NCI-H2196 (cell line): ENCODE results near the gene TSPEAR.

Experiments used
- DNase-seq: peaks from one replicate; lab custom pipeline; 2025; ENCODE audit not compliant: unreplicated experiment; lab: John Stamatoyannopoulos, UW

The TSPEAR gene

DNA sequence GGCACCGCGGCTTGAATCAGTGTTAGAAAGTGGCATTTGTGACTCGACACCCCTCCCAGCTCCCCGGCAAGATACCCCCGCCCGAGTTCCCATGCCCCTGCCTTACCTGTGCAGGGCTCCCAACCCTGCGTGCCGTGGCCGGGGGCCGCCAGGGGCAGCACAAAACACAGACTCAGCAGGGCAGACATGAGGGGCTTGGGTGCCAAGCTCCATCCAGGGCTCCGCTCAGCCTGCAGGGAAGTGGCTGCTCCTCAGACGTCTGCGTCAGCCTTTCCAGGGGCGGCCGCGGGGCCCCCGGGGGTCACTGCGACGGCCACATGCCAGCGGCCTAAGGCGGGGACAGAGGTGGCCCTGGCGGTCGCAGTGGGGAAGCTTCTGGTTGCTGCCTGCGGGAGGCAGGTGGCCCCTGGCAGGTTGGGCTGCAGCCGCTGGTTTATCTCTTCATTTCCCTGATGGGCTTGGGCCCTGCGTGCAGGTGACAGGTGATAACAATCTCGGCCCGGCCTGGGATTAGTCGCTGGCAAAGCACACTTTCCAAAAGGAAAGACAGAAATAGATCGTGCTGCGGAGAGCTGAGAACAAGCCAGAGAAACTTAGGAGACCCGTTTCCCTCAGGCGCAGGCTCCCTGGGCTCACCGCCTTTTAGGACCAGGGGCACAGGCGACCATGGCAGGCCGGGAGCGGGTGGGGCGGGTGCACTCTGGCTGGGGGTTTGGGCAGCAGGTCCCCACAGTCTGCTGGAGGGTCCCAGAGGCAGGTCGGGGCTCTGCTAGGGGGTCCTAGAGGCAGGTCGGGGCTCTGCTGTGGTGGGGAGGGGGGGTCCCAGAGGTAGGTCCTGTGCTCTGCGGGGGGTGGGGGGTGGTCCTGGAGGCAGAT, at the start of gene TSPEAR:
Gene TSPEAR, minus strand, starts transcription at position 246 of the 876 bp plus-strand sequence. Its CDS starts 58 bp downstream, at position 188.
- peak; percentile 9 for DNase-seq

GRCh38 chr21:44760376-44760775, 49.0 kb upstream of the TSPEAR start:
- no peak for DNase-seq

GRCh38 chr21:44759628-44760285, 48.4 kb upstream of the TSPEAR start:
- no peak for DNase-seq

DNA sequence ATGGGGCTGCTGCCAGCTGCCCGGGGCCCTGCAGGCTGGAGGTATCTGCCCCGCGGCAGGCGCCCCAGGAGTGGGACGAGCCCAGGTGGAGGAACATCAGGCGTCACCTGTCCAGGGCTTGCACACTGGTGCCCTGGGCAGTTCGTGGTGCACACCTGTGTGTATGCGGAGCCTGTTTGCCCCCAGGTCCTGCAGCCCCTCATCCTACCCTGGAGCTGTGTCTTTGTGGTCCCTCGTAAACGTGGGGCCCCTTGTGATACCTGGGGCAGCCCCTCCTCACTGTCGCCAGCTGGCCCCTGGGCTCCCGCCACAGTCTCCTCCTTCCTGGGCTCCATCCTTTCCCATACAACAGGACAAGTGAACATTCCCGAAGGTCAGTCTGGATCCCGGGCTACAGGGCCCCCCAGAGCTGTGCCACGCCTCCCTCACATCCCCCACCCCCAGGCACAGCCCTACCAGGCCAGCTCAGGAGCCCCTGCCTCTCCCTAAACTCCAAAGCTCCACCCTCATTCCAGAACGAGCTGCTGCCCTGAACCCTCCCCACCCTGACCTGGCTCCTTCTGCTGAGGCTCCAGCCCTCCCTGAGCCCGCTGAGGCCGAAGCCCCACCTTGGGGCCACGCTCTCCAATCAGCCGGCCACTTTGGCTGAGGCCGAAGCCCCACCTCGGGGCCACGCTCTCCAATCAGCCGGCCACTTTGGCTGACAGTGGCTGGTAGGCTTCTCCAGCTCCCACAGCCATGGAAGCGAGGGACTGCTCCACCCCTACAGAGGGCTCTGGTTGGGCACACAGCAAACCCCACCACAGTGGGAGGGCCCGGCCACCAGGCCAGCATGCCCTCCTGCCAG, 47.6 kb upstream of the TSPEAR start:
- no peak for DNase-seq

DNA sequence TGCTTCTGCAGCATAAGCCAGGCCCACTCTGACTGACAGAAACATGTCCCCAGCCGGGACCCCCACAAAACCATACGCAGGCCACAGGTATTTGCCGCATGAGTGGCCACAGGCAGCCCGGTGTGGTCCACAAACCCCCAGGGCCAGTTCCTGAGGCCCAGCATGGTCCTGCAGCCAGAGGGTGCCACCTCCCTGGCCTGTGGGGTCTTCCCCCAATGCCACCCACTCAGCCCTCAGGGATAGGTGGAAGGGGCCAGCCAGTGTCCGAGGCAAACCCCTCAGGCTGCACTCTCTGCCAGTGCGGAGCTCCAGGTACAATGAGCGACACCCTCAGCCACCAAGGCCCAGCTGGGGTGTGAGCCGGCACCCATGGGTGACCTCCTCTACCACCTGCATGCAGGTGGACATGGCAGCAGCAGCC, 46.8 kb upstream of the TSPEAR start:
- no peak for DNase-seq

DNA sequence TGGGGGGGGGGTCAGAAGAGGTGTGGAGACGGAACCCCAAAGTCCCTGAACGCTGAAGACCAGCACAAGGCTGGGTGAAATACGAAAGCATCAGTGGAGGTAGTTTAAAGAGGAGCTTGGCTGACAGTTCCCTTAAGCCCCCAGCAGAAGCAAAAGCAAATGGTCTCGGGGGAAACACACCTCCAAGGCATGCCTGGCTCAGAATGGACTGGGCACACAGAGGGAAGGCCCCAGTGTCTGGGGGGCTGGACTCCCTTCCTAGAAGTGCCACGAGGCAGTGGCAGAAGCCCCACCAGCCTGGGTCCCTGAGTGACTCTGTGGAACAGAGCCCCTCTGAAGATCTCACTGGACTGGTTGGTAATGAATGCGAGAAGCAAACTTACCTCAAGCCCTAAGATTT, 46.4 kb upstream of the TSPEAR start:
- DNase-seq = no peak

- no peak for DNase-seq
These were observed 45.2 kb upstream of the TSPEAR start for GRCh38 chr21:44756423-44757185.

GRCh38 chr21:44755227-44755626, 43.9 kb upstream of the TSPEAR start:
- no peak for DNase-seq

GRCh38 chr21:44753357-44753756, 42.0 kb upstream of the TSPEAR start:
- no peak for DNase-seq

GRCh38 chr21:44752671-44753235, 41.4 kb upstream of the TSPEAR start:
- DNase-seq = peak; percentile 45

DNA sequence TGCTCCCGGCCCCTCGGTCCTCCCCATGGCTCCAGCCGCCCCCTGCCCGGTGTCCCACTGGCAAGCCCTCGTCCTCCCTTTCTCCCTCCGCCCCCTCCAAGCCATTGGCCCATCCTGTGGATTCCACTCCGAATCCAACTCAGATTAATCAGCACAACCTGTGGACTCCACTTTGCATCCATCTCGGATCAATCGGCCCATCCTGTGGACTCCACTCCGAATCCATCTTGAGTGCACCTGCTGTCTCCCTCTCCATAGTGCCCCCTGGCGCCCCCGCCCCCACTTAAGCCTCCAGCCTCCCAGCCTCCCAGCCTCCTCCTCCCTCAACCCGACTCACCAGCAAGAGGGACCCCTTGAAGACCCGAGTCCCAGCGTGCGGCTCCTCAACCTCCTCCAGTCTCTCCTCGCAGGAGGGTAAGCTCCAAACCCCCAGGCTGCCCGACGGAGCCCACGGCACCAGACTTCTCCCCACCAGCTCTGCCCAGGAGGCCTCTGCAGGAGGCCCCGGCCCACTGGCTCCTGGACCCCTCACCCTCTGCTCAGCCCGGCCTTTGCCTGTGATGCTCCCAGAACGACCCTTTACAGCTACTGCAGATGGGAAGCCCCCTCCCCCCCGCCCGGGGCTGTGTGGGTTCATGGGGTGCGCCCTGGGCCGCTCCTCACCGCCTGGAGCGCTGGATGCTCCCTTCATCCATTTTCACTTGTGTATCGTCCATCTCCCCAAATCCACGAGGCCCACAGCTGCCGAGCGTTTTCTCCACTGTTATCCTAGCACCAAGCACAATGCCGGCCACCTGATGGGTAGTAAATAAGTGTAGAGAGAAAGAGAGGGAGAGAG, 40.6 kb upstream of the TSPEAR start:
- no peak for DNase-seq

DNA sequence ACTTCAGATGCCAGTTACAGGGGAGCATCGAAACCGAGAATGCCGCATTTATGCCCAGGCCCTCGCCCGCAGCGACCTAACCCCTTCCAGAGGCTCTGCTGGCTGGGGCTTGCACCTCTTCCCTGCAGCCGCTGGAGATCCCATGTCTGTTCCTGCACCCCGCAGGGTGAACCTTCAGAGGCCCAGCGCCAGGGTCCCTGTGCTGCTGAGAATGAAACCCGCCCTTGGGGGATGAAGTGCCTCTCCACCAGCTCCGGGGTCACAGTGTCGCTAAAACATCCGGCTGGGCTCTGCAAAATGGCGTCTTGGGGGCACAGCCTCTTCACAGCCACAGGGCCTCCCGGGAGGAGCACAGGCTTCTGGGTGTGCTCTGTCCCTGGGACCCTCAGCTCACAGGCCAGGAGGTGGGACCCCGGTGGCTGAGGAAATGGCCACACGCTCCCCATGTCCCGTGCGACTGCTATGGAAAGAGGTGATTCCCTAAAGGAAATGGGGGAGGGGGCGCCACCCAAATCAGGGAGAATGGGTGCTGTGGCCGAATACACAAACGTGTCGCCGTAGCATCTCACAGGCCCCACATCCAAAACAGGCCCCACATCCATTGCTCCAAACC, 39.9 kb upstream of the TSPEAR start:
- no peak for DNase-seq

DNA sequence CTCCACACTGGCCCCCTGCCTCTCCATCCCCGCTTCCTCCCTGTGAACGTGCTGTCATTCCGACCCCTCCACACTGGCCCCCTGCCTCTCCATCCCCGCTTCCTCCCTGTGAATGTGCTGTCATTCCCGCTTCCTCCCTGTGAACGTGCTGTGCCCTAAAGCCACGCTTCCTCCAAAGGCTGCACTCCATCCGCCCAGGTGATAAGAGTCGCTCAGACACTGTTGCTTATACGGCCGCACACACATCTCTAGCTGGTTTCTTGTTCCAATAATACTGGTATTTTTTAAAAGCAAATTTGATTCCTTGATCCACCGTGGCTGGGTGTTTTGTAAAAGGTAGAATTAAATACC, 39.3 kb upstream of the TSPEAR start:
- no peak for DNase-seq

GRCh38 chr21:44749759-44750674, 38.6 kb upstream of the TSPEAR start:
- DNase-seq = no peak

- DNase-seq = no peak
These were observed 37.9 kb upstream of the TSPEAR start for GRCh38 chr21:44749116-44749758.

DNA sequence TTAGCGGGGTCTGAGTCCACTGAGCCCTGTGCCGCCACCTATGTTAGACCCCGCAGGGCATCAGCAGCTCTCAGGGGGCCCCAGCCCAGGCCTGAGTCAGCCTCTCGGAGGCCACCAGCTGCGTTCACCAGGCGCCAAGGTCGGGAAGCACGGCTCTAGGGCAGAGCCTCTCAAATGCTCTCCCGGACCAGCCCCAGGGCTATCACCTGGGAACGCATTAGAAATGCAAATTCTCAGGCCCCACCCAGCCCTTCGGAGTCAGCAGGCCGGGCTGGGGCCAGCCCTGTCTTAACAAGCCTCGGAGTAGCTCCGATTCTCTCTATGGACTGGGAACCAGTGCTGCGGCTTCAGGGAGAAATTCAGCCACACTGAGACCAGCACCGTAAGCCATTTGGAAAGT, 37.2 kb upstream of the TSPEAR start:
- DNase-seq = no peak

GRCh38 chr21:44742418-44743153, 31.2 kb upstream of the TSPEAR start:
- peak; percentile 47 for DNase-seq
